ENCODE results near the gene WFS1.

Gene WFS1

DNA sequence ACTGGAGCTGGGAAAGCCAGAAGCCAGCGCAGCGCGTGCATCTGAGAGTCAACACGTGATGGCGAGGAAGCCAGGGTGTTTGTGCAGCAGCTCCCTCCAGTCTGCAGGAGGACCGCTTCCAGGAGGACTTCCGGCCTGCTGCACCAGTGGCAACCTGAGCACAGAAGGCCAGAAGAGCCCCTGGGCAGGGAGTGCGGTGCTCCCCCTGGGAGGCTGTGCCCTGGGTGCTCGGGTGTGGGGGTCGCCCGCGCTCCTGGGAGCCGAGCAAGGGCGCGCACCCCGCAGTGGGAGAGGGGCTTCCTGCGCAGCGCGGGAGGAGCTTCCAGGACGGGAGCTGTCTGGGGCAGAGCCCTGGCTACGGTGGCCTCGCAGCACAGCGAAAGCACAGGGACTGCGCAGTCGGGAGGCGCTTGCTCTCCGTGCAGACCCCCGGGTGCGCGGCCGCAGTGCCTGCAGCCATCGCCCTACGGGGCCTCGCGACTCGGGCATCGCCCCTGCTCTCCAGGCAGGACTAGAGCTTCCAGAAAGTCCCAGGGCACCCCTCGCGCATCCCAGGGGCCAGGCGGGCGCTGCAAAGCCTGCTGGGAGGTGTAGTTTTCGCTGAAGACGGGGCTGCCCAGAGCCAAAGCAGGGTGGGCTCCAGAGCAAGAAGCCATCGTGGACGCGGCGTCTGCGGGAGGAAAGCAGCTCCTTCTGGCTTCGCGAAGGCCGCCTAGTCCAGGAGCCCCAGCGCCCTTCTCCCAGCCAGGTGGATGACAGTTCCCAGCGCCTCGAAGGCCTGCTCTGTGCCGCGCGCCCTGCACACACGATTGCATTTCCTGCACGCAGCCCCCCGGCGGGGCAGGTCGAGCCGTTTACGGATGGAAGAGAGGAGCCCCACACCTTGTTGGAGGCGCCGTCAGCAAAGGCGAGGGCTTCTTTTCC is 24.1 kb upstream of the WFS1 start:
- no peak for DNase-seq (ENCODE audit: extremely low read depth, low read depth)
- TF ChIP-seq, protein P1, sequence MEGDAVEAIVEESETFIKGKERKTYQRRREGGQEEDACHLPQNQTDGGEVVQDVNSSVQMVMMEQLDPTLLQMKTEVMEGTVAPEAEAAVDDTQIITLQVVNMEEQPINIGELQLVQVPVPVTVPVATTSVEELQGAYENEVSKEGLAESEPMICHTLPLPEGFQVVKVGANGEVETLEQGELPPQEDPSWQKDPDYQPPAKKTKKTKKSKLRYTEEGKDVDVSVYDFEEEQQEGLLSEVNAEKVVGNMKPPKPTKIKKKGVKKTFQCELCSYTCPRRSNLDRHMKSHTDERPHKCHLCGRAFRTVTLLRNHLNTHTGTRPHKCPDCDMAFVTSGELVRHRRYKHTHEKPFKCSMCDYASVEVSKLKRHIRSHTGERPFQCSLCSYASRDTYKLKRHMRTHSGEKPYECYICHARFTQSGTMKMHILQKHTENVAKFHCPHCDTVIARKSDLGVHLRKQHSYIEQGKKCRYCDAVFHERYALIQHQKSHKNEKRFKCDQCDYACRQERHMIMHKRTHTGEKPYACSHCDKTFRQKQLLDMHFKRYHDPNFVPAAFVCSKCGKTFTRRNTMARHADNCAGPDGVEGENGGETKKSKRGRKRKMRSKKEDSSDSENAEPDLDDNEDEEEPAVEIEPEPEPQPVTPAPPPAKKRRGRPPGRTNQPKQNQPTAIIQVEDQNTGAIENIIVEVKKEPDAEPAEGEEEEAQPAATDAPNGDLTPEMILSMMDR (IDR thresholded peaks at IDR 0.05; ENCODE audit: low read depth, low read length, missing control alignments): no peak

DNA sequence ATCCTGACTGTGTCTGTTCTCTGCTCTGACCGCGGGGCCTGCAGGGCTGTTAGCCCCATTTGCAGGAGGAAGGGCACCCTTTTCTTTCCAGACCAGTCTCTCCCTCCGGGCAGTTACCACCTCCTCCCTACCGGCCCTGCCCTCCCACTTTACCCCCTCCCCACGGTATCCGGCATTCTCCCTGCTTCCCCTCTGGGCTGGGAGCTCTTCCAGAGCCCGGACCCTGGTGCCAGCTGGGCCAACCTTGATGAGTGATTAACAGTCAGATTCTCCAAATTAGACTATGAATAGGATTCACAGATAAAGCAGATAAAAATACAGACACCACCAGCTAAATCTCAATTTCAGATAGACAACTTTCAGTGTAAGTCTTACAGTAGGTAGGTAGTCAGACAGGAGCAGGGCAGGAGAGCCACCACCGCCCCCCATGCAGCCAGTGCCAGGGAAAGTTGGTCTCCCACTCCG is 23.4 kb upstream of the WFS1 start:
- TF ChIP-seq, protein P1 (IDR thresholded peaks at IDR 0.05; ENCODE audit: low read depth, low read length, missing control alignments): no peak
- no peak overlapping the region for H3K4me3 ChIP-seq (replicated peaks; ENCODE audit: low read depth, low read length)
- DNase-seq (ENCODE audit: extremely low read depth, low read depth): no peak

More for the DNA sequence above, 24.1 kb upstream of the WFS1 start:
- H3K4me3 ChIP-seq (replicated peaks; ENCODE audit: low read depth, low read length): no peak overlapping the region

DNA sequence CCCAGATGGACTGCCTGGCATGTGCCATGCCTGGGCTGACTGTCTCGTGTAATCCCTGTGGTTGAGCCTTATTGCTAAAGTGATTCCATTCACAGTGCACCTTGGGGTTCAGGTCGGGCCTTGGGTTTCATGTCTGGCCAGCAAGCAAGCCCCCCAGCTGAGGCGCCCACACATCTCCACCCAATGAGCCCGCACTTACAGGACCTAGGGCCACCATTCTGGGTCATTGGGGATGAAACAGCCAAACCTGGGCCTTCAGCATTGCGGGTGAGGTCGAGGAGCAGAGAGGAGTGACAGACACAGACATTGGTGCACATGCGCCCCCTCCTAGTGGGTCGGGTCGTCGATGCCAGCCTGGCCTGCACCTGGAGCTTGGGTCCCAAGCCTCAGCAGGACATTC is 21.3 kb upstream of the WFS1 start:
- no peak overlapping the region for H3K4me3 ChIP-seq (replicated peaks; ENCODE audit: low read depth, low read length)
- DNase-seq (ENCODE audit: extremely low read depth, low read depth): no peak
- TF ChIP-seq, protein P1 (IDR thresholded peaks at IDR 0.05; ENCODE audit: low read depth, low read length, missing control alignments): no peak

DNA sequence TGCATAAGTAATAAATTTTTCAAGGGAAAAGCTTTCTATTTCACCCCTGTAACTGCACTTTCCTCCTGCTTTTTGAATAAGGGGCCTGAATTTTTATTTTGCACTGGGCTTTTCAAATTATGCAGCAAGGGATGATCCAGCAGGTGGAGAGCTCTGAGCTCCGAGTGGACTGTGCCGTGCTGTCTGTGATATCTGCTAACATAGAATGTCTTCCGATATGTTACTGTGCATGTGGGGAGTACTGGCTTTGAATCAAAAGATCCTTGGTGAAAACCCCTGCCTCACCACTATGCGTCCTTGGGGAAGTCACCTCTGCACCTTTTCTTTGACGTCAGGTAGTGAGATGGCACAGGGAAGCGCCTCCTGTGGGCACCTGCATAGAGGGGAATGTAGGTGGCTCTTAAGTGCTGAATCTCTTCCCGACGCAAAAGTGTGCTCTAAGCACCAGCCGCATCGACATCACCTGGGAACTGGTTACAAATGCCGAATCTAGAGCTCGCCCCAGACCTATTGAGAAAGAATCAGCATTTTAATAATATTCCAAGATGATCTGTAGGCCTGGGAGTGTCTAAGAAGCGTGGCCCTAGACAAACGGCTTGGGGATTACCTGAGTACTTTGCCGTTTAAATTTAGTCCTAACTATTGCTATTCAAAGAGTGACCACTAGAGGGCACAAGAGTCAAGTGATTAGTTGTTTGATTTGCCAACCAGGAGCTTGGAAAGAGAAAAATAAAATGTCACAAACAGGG is 19.2 kb upstream of the WFS1 start:
- H3K4me3 ChIP-seq (replicated peaks; ENCODE audit: low read depth, low read length): no peak overlapping the region
- TF ChIP-seq, protein P1 (IDR thresholded peaks at IDR 0.05; ENCODE audit: low read depth, low read length, missing control alignments): peak; percentile 74
- no peak for DNase-seq (ENCODE audit: extremely low read depth, low read depth)

DNA sequence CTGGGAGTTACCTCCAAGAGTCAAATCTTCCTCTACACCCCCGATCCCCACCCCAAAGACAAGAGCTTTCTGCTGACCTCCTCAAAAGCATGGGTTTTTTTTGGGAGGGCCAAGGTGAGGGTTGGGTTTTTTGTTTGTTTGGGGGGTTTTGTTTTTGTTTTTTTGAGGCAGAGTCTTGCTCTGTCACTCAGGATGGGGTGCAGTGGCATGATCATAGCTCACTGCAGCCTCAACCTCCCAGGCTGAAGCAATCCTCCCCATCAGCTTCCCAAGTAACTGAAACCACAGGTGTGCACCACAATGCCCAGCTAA is 18.7 kb upstream of the WFS1 start:
- no peak overlapping the region for H3K4me3 ChIP-seq (replicated peaks; ENCODE audit: low read depth, low read length)
- no peak for DNase-seq (ENCODE audit: extremely low read depth, low read depth)
- TF ChIP-seq, protein P1 (IDR thresholded peaks at IDR 0.05; ENCODE audit: low read depth, low read length, missing control alignments): no peak

DNA sequence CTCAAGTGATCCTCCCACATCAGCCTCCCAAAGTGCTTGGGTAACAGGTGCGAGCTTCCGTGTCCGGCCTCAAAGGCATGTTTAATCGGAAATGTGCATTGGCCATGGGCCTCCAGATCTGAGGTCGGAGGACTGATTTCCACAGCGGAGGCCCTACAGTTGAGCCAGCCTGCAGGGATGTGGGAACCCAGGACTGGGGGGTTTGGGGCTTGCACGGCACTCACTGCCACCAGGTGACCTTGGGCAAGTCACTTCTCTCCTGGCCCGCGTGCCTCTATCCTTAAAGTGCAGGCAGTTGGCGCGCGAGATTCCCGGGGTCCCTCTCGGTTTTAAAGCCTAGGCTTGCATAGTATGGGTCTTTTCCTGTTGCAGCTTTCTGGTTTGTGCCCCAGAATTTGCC is 18.3 kb upstream of the WFS1 start:
- DNase-seq (ENCODE audit: extremely low read depth, low read depth): no peak
- H3K4me3 ChIP-seq (replicated peaks; ENCODE audit: low read depth, low read length): no peak overlapping the region
- TF ChIP-seq, protein P1 (IDR thresholded peaks at IDR 0.05; ENCODE audit: low read depth, low read length, missing control alignments): no peak

All from HFF-Myc (cell line).